ENCODE data around the gene TSPAN31.

Gene TSPAN31, protein sequence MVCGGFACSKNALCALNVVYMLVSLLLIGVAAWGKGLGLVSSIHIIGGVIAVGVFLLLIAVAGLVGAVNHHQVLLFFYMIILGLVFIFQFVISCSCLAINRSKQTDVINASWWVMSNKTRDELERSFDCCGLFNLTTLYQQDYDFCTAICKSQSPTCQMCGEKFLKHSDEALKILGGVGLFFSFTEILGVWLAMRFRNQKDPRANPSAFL

DNA sequence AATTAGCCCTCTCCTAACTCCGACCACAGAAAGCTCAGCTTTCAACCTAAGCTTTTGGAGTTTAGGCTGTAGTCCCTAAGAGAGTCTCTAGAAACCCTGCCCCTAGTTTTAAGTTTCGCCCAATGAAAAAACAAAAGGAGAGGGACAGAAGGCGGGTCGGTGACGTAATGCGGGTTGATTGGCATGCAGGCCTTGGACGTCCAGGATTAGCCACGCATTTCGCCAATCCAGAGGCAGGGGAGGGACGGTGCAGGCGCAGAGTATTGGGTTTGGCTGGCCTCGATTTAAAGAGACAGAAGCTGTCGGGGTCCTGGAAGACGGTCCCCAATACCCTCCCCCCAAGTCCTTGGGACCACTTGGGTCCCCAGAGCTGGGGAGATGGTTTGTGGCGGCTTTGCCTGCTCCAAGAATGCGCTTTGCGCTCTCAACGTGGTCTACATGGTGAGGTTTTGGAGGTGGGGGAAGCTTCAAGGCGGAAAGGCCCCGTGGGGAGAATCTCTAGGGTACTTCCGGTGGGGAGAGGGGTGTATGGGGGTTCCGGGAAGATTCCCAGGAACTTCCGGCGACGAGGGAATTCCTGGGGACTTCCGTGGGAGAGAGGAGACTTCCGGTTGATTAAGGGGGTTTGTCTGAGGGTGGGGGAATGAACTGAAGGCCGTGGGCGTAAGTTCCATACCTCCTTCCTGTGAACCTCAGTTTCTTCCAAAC is at the start of gene TSPAN31:
TSPAN31 (plus strand) TSS at position 263 of the 708 bp plus-strand sequence; CDS start at position 379, 116 bp downstream.
- H3K4me3 ChIP-seq (ENCODE audit: low read depth in 1 of 2, low read length in 1 of 2): peak within 1 kb of the TSS; percentile 59 to 69
- H3K4me1 ChIP-seq (ENCODE audit: control insufficient read depth in 1 of 2, insufficient read depth in 1 of 2, low read depth in 1 of 2, low read length in 1 of 2): peaks cover 52 to 58% of the 10 kb centered on the region in 2 experiments
- no peaks in the 10 kb centered on the region for H3K27me3 ChIP-seq
- peak within 1 kb of the TSS; percentile 94 for H3K27ac ChIP-seq
- TF ChIP-seq, protein P1, sequence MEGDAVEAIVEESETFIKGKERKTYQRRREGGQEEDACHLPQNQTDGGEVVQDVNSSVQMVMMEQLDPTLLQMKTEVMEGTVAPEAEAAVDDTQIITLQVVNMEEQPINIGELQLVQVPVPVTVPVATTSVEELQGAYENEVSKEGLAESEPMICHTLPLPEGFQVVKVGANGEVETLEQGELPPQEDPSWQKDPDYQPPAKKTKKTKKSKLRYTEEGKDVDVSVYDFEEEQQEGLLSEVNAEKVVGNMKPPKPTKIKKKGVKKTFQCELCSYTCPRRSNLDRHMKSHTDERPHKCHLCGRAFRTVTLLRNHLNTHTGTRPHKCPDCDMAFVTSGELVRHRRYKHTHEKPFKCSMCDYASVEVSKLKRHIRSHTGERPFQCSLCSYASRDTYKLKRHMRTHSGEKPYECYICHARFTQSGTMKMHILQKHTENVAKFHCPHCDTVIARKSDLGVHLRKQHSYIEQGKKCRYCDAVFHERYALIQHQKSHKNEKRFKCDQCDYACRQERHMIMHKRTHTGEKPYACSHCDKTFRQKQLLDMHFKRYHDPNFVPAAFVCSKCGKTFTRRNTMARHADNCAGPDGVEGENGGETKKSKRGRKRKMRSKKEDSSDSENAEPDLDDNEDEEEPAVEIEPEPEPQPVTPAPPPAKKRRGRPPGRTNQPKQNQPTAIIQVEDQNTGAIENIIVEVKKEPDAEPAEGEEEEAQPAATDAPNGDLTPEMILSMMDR (IDR thresholded peaks at IDR 0.05): no peak
- H3K36me3 ChIP-seq: peaks cover 3% of the 10 kb centered on the region
- no peaks in the 10 kb centered on the region for H3K9me3 ChIP-seq

DNA sequence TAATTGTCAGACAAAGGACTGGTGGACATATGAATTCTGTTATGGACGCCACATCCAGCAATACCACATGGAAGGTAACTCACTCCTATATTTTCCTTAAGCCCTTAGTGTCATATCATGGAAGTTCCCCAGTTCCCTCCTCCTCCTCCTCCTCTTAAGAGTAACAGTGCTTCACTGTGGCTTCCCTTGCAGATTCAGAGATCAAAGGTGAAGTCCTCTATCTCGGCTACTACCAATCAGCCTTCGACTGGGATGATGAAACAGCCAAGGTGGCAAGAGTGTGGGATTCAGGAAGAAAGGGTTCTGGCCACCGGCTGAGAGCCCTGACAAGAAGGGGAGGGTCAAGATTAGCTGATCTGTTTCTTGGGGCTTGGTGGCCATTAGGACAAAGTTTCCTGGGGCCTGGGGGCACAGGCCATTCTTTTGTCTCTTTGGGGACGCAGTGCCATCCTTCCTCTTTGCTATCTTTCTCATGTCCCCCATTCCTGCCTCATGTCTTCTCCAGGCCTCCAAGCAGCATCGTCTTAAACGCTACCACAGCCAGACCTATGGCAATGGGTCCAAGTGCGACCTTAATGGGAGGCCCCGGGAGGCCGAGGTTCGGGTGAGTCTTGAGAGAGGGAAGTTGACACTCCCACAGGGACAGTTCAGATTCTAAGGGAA is 48.9 kb upstream of the TSPAN31 start:
- peaks cover 51% of the 10 kb centered on the region for H3K36me3 ChIP-seq
- peak overlapping the region in 1 of 2 experiments; percentile 5 for H3K4me3 ChIP-seq (ENCODE audit: low read depth in 1 of 2, low read length in 1 of 2)
- H3K4me1 ChIP-seq (ENCODE audit: control insufficient read depth in 1 of 2, insufficient read depth in 1 of 2, low read depth in 1 of 2, low read length in 1 of 2): peaks cover 18 to 21% of the 10 kb centered on the region in 2 experiments
- TF ChIP-seq, protein P1 (IDR thresholded peaks at IDR 0.05): no peak
- H3K9me3 ChIP-seq: no peaks in the 10 kb centered on the region
- no peak overlapping the region for H3K27ac ChIP-seq
- H3K27me3 ChIP-seq: peaks cover 7% of the 10 kb centered on the region

DNA sequence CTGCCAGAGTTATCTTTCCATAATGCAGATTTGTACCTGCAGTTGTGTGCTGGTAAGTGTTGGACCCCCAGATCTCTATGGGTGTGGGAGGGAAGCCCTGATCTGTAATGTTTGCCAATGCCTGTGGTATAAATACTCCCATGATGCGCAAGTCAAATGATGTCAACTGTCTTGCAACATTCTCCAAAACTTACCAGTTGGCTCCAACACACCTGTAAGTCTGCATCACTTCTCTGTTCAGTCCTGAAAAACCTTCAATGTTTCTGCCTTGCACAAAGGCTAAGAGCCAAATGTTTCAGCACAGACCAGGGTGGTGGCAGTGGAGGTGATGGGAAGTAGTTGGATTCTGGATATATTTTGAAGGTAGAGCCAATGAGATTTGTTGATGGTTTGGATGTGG is 47.8 kb upstream of the TSPAN31 start:
- no peak overlapping the region for H3K4me3 ChIP-seq (ENCODE audit: low read depth in 1 of 2, low read length in 1 of 2)
- TF ChIP-seq, protein P1 (IDR thresholded peaks at IDR 0.05): no peak
- peaks cover 63% of the 10 kb centered on the region for H3K36me3 ChIP-seq
- H3K27ac ChIP-seq: no peak overlapping the region
- no peaks in the 10 kb centered on the region for H3K27me3 ChIP-seq
- H3K9me3 ChIP-seq: no peaks in the 10 kb centered on the region
- H3K4me1 ChIP-seq (ENCODE audit: control insufficient read depth in 1 of 2, insufficient read depth in 1 of 2, low read depth in 1 of 2, low read length in 1 of 2): peaks cover 18 to 21% of the 10 kb centered on the region in 2 experiments

DNA sequence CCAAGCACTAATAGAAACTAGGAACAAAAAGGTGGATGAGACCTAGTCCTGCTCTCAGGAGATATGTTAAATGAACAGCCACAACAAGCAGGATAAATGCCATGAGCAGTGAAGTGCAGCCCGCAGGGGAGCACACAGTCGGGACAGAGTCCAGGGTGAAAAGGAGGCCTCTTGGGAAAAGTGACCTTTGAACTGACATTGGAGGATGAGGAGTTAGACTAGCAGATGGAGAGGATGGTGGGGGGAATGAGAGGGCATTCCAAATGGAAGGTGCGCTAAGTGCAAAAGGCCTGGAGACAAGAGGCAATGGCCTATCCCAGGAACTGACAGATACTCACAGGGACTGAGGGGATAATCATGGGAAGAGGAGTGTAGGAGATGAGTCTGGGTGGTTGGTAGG is 46.4 kb upstream of the TSPAN31 start:
- H3K9me3 ChIP-seq: no peaks in the 10 kb centered on the region
- TF ChIP-seq, protein P1 (IDR thresholded peaks at IDR 0.05): no peak
- no peak overlapping the region for H3K27ac ChIP-seq
- H3K27me3 ChIP-seq: no peaks in the 10 kb centered on the region
- no peak overlapping the region for H3K4me3 ChIP-seq (ENCODE audit: low read depth in 1 of 2, low read length in 1 of 2)
- peaks cover 76% of the 10 kb centered on the region for H3K36me3 ChIP-seq
- peaks cover 15 to 17% of the 10 kb centered on the region in 2 experiments for H3K4me1 ChIP-seq (ENCODE audit: control insufficient read depth in 1 of 2, insufficient read depth in 1 of 2, low read depth in 1 of 2, low read length in 1 of 2)

DNA sequence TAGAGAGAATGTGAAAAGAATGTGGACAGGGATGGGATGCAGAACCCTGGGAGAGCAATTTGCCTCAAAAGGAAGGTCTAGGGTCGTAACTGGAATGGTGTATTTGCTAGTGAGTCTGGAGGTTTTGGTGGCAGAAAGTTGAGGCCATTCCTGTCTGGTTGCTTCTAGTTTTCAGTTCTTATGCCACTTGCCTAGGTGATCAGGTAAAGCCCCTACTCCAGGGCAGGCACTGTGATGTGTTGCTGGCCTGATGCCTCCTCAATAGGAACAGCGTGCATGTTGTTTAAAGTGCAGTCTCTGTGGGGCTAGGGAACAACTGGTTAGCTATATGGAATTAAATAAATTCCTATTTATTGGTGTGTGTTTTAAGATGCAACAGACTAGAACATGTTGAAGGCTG is 44.5 kb upstream of the TSPAN31 start:
- Histone ChIP-seq H3K27ac (no peak overlapping the region), H3K36me3 (peaks cover 90% of the 10 kb centered on the region)

More for the DNA sequence above, 44.5 kb upstream of the TSPAN31 start:
- Histone ChIP-seq H3K9me3 (peaks cover 4% of the 10 kb centered on the region), H3K4me1 (ENCODE audit: control insufficient read depth in 1 of 2, insufficient read depth in 1 of 2, low read depth in 1 of 2, low read length in 1 of 2) (peaks cover under 1 to 5% of the 10 kb centered on the region in 2 experiments), H3K4me3 (ENCODE audit: low read depth in 1 of 2, low read length in 1 of 2) (no peak overlapping the region), H3K27me3 (no peaks in the 10 kb centered on the region)
- TF ChIP-seq, protein P1 (IDR thresholded peaks at IDR 0.05): no peak
